OCI-LY3 (cell line): ENCODE data around the gene TPCN1.

ENCODE experiments used
- CTCF ChIP-seq: fragments of 200-600, 300-600 bp; sonication (generic); IDR thresholded peaks from 2 replicates; pipeline ENCODE4 v1.5.1; 2014; ENCODE audit warnings: antibody characterized with exemption, low read length, low read depth
- EZH2phosphoT487 ChIP-seq: fragments of 200-600 bp; shearing (Covaris generic); IDR thresholded peaks from 2 replicates; pipeline ENCODE4 v1.6.1; 2018; ENCODE audit warnings: antibody characterized with exemption, mixed run types, low read depth

GRCh38 chr12:113181975-113182374 lies 39.3 kb upstream of the TPCN1 start:
- TF ChIP-seq CTCF (no peak), EZH2phosphoT487 (no peak)
